Erythroblast (primary cell): ENCODE measurements around the gene ASB6.
"Not testable (repeated sequence)": the region's sequence is repeated elsewhere in the genome, so short reads cannot be mapped to it uniquely, and the experiment has no call there.

Experiments
- GATA1 ChIP-seq: IDR thresholded peaks from 2 replicates; pipeline ENCODE4 v1.6.1; 2011; ENCODE audit warnings: low read depth, mild to moderate bottlenecking, control low read depth, low read length, moderate library complexity
- POLR2A ChIP-seq: IDR thresholded peaks from 2 replicates; pipeline ENCODE4 v1.6.1; 2011; ENCODE audit warnings: mild to moderate bottlenecking, low read length

- TF ChIP-seq POLR2A, GATA1: not testable (repeated sequence)
Measured at GRCh38 chr9:129662239-129662638, 20.3 kb upstream of the ASB6 start.
